ENCODE measurements around the gene MCC. TPM values are rescaled to one million over a fixed set of nuclear protein-coding genes. Genes with fewer than 3 reads are reported as not detected.

Gene MCC
- total and polyA plus RNA-seq, 4 donors = 9.0 to 47.3 (median 14.7) TPM

DNA sequence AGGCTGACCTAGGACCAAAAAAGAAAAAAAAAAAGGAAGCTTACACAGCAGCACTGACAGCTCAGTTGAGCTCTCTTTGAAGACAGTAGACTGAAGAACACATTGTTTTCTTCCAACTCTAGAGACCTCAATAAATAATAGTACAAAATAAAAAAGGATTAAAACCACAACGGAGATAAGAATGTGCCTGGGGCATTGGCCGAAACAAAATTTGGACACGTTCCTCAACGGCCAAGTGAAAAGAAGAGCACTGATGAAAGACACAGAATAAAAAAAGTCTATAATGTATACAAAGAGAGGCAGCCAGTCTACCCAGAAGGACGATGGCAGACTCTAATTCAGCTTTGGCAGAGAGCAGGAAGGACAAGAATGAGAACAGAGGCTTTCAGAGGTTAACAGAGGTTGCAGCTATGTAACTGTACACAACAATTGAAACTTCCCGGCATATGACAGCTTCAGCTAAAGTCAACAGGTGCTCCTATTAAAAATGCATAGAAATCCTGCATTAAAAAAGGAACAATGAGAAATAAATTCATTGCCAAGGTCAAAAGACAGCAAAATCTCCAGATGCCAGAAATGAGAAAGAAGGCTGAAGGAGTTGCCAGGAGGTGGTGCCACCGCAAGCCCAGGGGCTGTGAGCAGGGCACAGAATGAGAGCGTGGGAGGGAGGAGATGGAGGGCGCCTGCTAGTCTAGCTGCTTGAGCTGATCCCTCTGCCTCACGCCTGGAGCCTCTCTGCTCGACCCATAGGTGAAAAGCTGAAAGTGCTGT, 397.7 kb downstream of the MCC start:
- H3K9ac ChIP-seq (ENCODE audit: low read depth in 1 of 2, low read length in 2 of 2) = no peak overlapping the region
- peaks cover 0 to 15% (median 6%) of the 10 kb centered on the region in 4 donors for H3K36me3 ChIP-seq (ENCODE audit: control insufficient read depth in 4 of 4, insufficient read depth in 3 of 4, low read depth in 1 of 4, low read length in 3 of 4)
- WGBS = 60% methylated on average over 11 of the region's 11 CpGs
- TF ChIP-seq HNF4G (IDR thresholded peaks at IDR 0.05) (no peak), RAD21 (IDR thresholded peaks at IDR 0.05) (peak in 1 of 2 donors; percentile 11), RXRA (IDR thresholded peaks at IDR 0.05) (no peak)
- H3K4me3 ChIP-seq (ENCODE audit: low read depth in 1 of 3, low read length in 3 of 3) = no peak overlapping the region
- no peaks in the 10 kb centered on the region for H3K27me3 ChIP-seq (ENCODE audit: control insufficient read depth in 4 of 4, insufficient read depth in 4 of 4, low read length in 3 of 4)
- no peak for DNase-seq (ENCODE audit: low spot score)
- H3K9me3 ChIP-seq (ENCODE audit: control insufficient read depth in 4 of 4, low read length in 3 of 4) = no peaks in the 10 kb centered on the region
- peak overlapping the region in 1 of 2 donors; percentile 49 for H3K27ac ChIP-seq (ENCODE audit: low read depth in 1 of 2, low read length in 2 of 2)
- peaks cover 4 to 26% (median 9%) of the 10 kb centered on the region in 4 donors for H3K4me1 ChIP-seq (ENCODE audit: control insufficient read depth in 4 of 4, insufficient read depth in 4 of 4, low read length in 3 of 4)

DNA sequence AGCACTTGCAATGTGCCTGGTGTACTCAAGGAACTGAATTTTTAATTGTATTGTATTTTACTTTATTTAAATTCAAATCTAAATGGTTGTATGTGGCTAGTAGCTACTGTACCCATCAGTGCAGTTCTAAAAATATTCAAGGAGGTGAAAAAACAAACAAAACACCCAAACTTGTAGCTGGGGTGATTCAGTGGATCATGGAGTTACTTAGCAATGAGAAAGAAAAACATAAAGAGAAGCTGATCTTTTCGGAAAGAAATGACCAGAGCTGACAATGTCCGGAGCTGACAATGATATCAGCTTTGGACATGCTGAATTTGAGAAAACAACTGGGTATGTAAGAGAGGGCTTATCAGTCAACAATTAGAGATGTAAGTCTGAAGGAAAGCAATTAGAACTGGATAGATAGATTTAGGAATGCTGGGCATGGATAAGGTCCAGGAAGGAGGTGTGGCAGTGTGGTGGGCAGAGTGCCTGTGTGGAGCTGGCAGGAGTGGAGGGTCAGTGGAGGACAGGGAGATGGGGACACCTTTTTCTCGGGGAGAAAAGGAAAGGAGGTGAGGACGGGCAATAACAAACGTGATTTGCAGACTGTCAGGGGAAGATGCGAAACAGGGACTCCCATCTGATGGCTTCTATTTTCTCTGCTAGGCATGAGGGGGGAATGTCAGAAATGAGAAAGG, 398.5 kb downstream of the MCC start:
- TF ChIP-seq RXRA (IDR thresholded peaks at IDR 0.05) = peak in 1 of 2 donors; percentile 38
- TF ChIP-seq EGR1 (IDR thresholded peaks at IDR 0.05; ENCODE audit: low read depth in 2 of 2) = no peak
- no peak for TF ChIP-seq RAD21 (IDR thresholded peaks at IDR 0.05)
- TF ChIP-seq MAX (IDR thresholded peaks at IDR 0.05) = no peak
- no peaks in the 10 kb centered on the region for H3K27me3 ChIP-seq (ENCODE audit: control insufficient read depth in 4 of 4, insufficient read depth in 4 of 4, low read length in 3 of 4)
- H3K4me1 ChIP-seq (ENCODE audit: control insufficient read depth in 4 of 4, insufficient read depth in 4 of 4, low read length in 3 of 4) = peaks cover 4 to 26% (median 9%) of the 10 kb centered on the region in 4 donors
- no peak overlapping the region for H3K4me3 ChIP-seq (ENCODE audit: low read depth in 1 of 3, low read length in 3 of 3)
- no peak for DNase-seq (ENCODE audit: low spot score)
- H3K36me3 ChIP-seq (ENCODE audit: control insufficient read depth in 4 of 4, insufficient read depth in 3 of 4, low read depth in 1 of 4, low read length in 3 of 4) = peaks cover 3 to 16% (median 7%) of the 10 kb centered on the region in 4 donors
- H3K9me3 ChIP-seq (ENCODE audit: control insufficient read depth in 4 of 4, low read length in 3 of 4) = no peaks in the 10 kb centered on the region
- no peak overlapping the region for H3K27ac ChIP-seq (ENCODE audit: low read depth in 1 of 2, low read length in 2 of 2)
- no peak overlapping the region for H3K9ac ChIP-seq (ENCODE audit: low read depth in 1 of 2, low read length in 2 of 2)
- WGBS = 57% methylated on average over 6 of the region's 6 CpGs

- Histone ChIP-seq H3K4me1 (ENCODE audit: control insufficient read depth in 4 of 4, insufficient read depth in 4 of 4, low read length in 3 of 4) (peaks cover 4 to 31% (median 9%) of the 10 kb centered on the region in 4 donors), H3K27me3 (ENCODE audit: control insufficient read depth in 4 of 4, insufficient read depth in 4 of 4, low read length in 3 of 4) (no peaks in the 10 kb centered on the region), H3K9me3 (ENCODE audit: control insufficient read depth in 4 of 4, low read length in 3 of 4) (no peaks in the 10 kb centered on the region), H3K4me3 (ENCODE audit: low read depth in 1 of 3, low read length in 3 of 3) (no peak overlapping the region), H3K36me3 (ENCODE audit: control insufficient read depth in 4 of 4, insufficient read depth in 3 of 4, low read depth in 1 of 4, low read length in 3 of 4) (peaks cover 11 to 28% (median 19%) of the 10 kb centered on the region in 4 donors), H3K27ac (ENCODE audit: low read depth in 1 of 2, low read length in 2 of 2) (peak overlapping the region in 1 of 2 donors; percentile 18), H3K9ac (ENCODE audit: low read depth in 1 of 2, low read length in 2 of 2) (no peak overlapping the region)
- TF ChIP-seq TAF1 (conservative IDR thresholded peaks at IDR 0.05) = no peak
- no peak for TF ChIP-seq RAD21 (IDR thresholded peaks at IDR 0.05)
- no peak for DNase-seq (ENCODE audit: low spot score)
- WGBS = 77% methylated on average over 5 of the region's 5 CpGs
These were observed 400.2 kb downstream of the MCC start for GRCh38 chr5:113087976-113088514.

DNA sequence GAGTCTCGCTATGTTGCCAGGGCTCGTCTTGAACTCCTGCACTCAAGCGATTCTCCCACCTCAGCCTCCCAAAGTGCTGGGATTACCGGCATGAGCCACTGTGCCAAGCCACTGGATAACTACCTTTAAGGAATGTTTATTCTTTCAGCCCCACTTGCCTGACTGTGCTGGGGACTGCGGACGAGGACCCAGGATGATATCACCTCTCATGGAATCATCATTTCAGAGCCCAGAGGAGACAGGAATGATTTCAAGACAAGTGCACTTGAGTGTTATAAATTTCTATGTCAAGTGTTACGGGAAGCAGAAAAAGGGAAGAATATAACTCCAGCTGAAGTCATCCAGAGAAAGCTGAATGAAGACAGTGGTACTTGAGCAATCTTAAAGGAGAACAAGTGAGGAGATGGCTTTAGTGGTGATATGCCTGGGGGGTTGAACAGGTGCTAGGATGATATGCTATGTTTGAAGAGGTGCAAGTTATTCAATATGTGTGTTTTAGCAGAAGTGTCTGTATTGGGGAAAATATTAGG, 402.3 kb downstream of the MCC start:
- WGBS = 95% methylated on average over 7 of the region's 7 CpGs
- H3K27ac ChIP-seq (ENCODE audit: low read depth in 1 of 2, low read length in 2 of 2) = no peak overlapping the region
- H3K36me3 ChIP-seq (ENCODE audit: control insufficient read depth in 4 of 4, insufficient read depth in 3 of 4, low read depth in 1 of 4, low read length in 3 of 4) = peaks cover 11 to 32% (median 24%) of the 10 kb centered on the region in 4 donors
- TF ChIP-seq SP1 (IDR thresholded peaks at IDR 0.05) (no peak), FOXA1 (IDR thresholded peaks at IDR 0.05) (no peak), MAX (IDR thresholded peaks at IDR 0.05) (no peak), GABPA (IDR thresholded peaks at IDR 0.05 in 1 of 2, conservative IDR thresholded peaks at IDR 0.05 in 1 of 2) (no peak), FOXA2 (IDR thresholded peaks at IDR 0.05) (no peak), JUND (IDR thresholded peaks at IDR 0.05) (no peak), RAD21 (IDR thresholded peaks at IDR 0.05) (no peak)
- no peaks in the 10 kb centered on the region for H3K9me3 ChIP-seq (ENCODE audit: control insufficient read depth in 4 of 4, low read length in 3 of 4)
- no peak for DNase-seq (ENCODE audit: low spot score)
- H3K9ac ChIP-seq (ENCODE audit: low read depth in 1 of 2, low read length in 2 of 2) = no peak overlapping the region
- no peaks in the 10 kb centered on the region for H3K27me3 ChIP-seq (ENCODE audit: control insufficient read depth in 4 of 4, insufficient read depth in 4 of 4, low read length in 3 of 4)
- peaks cover 9 to 41% (median 10%) of the 10 kb centered on the region in 4 donors for H3K4me1 ChIP-seq (ENCODE audit: control insufficient read depth in 4 of 4, insufficient read depth in 4 of 4, low read length in 3 of 4)
- H3K4me3 ChIP-seq (ENCODE audit: low read depth in 1 of 3, low read length in 3 of 3) = no peak overlapping the region

Measured in liver (tissue), 9 donors.